Gastrocnemius medialis (tissue), 4 donors: Measurements from ENCODE around the gene SLC39A11.

ENCODE experiments used
- CTCF ChIP-seq, 5 experiments: fragments of 450-650 bp in 3 of 5; fragments of 200-600 bp in 2 of 5; sonication (generic) in 2 of 5; IDR thresholded peaks in 4 of 5; conservative IDR thresholded peaks in 1 of 5; 1 replicate in 4 of 5; 2 replicates in 1 of 5; pipeline ENCODE4 v1.5.1; 2016 to 2019; ENCODE audit warnings: antibody characterized with exemption in 5 of 5, mild to moderate bottlenecking in 3 of 5, moderate library complexity in 3 of 5
- POLR2A ChIP-seq, 2 donors: fragments of 450-650 bp; IDR thresholded peaks; one replicate each; pipeline ENCODE4 v1.6.1; 2017; ENCODE audit warnings: antibody characterized with exemption in 2 of 2, mild to moderate bottlenecking in 2 of 2, moderate library complexity in 2 of 2

- TF ChIP-seq CTCF (IDR thresholded peaks at IDR 0.05 in 4 of 5, conservative IDR thresholded peaks at IDR 0.05 in 1 of 5), result no peak
- no peak for TF ChIP-seq POLR2A (IDR thresholded peaks at IDR 0.05)
Observed at GRCh38 chr17:73141411-73141810, 48.9 kb upstream of the SLC39A11 start.
